GM13977 (cell line): ENCODE data around the gene AK9.

Experiments used
- DNase-seq: peaks from one replicate; pipeline ENCODE4 v3.0.0; 2012; ENCODE audit warnings: low spot score
- CTCF ChIP-seq: IDR thresholded peaks from 2 replicates; pipeline ENCODE4 v1.5.1; 2012; ENCODE audit warnings: mild to moderate bottlenecking, control low read depth; ENCODE audit not compliant: insufficient read depth; ENCODE audit errors: extremely low read depth, missing control alignments
- in situ Hi-C: fragments of 300-500 bp; cut with MboI; formaldehyde crosslinking; loops from one replicate; pipeline ENCODE4 v1.12.0; 2022; ENCODE audit warnings: low sequenced_read_pairs, low pct_unique_long_range_greater_than_20kb, mixed read lengths, inconsistent platforms; ENCODE audit not compliant: unreplicated experiment

The AK9 gene

GRCh38 chr6:109561844-109562243 is 129.2 kb downstream of the AK9 start:
- in situ Hi-C loops: no loop called here
- DNase-seq: no peak
- no peak for TF ChIP-seq CTCF

- in situ Hi-C loops: loop anchor here (25.0 kb wide), 1 partner anchor 856 kb away; no protein-coding TSS in a partner anchor
- DNase-seq: no peak
- no peak for TF ChIP-seq CTCF
Observed at GRCh38 chr6:109531446-109531845, 159.6 kb downstream of the AK9 start.

GRCh38 chr6:109527989-109528388 is 163.0 kb downstream of the AK9 start:
- in situ Hi-C loops: loop anchor here (10.0 to 25.0 kb wide), 2 partner anchors 507 to 859 kb away; no protein-coding TSS in a partner anchor
- DNase-seq: no peak
- TF ChIP-seq CTCF: no peak

- peak; percentile 26 for DNase-seq
- in situ Hi-C loops: loop anchor here (10.0 to 25.0 kb wide), 2 partner anchors 508 to 860 kb away; no protein-coding TSS in a partner anchor
- TF ChIP-seq CTCF: peak; percentile 75
Observed at GRCh38 chr6:109526905-109527628, 163.9 kb downstream of the AK9 start.

DNA sequence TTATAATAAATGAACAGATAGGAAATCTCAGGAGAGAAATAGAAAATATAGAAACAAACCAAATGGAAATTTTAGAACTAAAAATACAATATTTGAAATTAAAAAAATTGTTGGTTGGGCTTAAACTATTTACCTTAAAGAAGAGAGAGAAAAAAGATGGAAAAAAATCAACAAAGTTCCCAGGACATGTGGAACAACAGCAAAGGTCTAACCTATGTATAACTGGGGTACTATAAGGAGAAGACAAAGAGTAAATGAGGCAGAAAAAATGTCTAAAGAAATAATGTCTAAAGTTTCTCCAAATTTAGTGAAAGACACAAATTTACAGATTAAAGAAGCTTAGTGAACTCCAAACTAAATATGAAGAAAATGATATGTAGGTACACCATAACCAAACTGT is 166.9 kb downstream of the AK9 start:
- in situ Hi-C loops: loop anchor here (10.0 to 25.0 kb wide), 2 partner anchors 163 to 511 kb away; partner anchors contain the start of genes AK9 and FIG4

DNA sequence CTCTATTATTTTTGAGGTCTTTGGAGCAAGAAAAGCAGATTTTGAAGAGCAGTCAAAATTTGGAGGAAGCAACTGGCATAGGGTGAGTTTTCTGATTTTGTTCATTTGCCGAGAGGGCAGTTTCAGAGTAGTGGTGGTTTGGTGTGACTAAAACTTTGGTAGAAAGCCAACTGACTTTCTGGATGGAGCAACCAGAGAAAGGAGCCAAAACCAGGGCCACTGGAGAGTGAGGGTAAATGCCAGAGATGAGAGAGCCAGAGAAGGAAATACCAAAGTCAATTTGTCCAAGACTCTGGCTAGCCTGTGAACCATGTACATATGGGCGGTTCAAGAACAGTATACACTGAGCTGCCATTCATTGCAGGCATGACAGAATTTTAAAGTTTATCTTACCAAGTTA is 167.5 kb downstream of the AK9 start:
- in situ Hi-C loops: loop anchor here (10.0 to 25.0 kb wide), 2 partner anchors 164 to 511 kb away; partner anchors contain the start of genes AK9 and FIG4
- DNase-seq: no peak
- TF ChIP-seq CTCF: no peak

More for the DNA sequence above, 166.9 kb downstream of the AK9 start:
- TF ChIP-seq CTCF: no peak
- no peak for DNase-seq
